Breast epithelium (tissue), 4 donors: ENCODE measurements around the gene C1QTNF6. TPM values are rescaled to one million over a fixed set of nuclear protein-coding genes. Genes with fewer than 3 reads are reported as not detected.
A peak's percentile ranks its signal among the peaks of the same experiment; 100 is the strongest.

Experiments
- DNase-seq, 2 donors: peaks; one replicate each; pipeline ENCODE4 v3.0.0-alpha.2; 2019; ENCODE audit warnings: low spot score in 2 of 2
- H3K27ac ChIP-seq, 2 donors: fragments of 200-600 bp; sonication (generic) in 1 of 2; one replicate each; pipeline ENCODE4 v1.5.1; 2016 to 2019; ENCODE audit warnings: mild to moderate bottlenecking in 1 of 2
- H3K27me3 ChIP-seq, 2 donors: fragments of 200-600 bp; sonication (generic) in 1 of 2; one replicate each; pipeline versions ENCODE4 v1.5.1 to v1.6.0; 2017 to 2019; ENCODE audit warnings: control low read depth in 1 of 2, mild to moderate bottlenecking in 1 of 2
- H3K36me3 ChIP-seq: fragments of 200-600 bp; one replicate; pipeline ENCODE4 v1.5.1; 2019
- H3K4me1 ChIP-seq, 2 donors: fragments of 200-600 bp; sonication (generic); one replicate each; pipeline ENCODE4 v1.5.1; 2016 to 2019; ENCODE audit warnings: control low read depth in 1 of 2
- H3K4me3 ChIP-seq, 3 donors: fragments of 200-600 bp; sonication (generic); 1 replicate in 2 of 3; 2 replicates in 1 of 3; pipeline ENCODE4 v1.5.1; 2016 to 2019; ENCODE audit warnings: mild to moderate bottlenecking in 3 of 3, moderate library complexity in 2 of 3
- H3K9me3 ChIP-seq, 2 donors: fragments of 200-600 bp; sonication (generic) in 1 of 2; one replicate each; pipeline ENCODE4 v1.5.1; 2016 to 2019; ENCODE audit warnings: control low read depth in 1 of 2
- CTCF ChIP-seq, 3 donors: fragments of 450-650 bp; IDR thresholded peaks; one replicate each; pipeline ENCODE4 v1.5.1; 2016 to 2017; ENCODE audit warnings: antibody characterized with exemption in 3 of 3, mild to moderate bottlenecking in 3 of 3, moderate library complexity in 3 of 3
- POLR2A ChIP-seq: fragments of 450-650 bp; IDR thresholded peaks from one replicate; pipeline ENCODE4 v1.6.1; 2016; ENCODE audit warnings: antibody characterized with exemption, mild to moderate bottlenecking, moderate library complexity
- POLR2AphosphoS5 ChIP-seq, 3 donors: sonication (generic); formaldehyde crosslinking; IDR thresholded peaks; one replicate each; pipeline ENCODE4 v1.6.1; 2017; ENCODE audit warnings: antibody characterized with exemption in 3 of 3
- intact Hi-C: fragments of 100-400 bp; cut with DNase I; formaldehyde crosslinking; loops from one replicate; pipeline ENCODE4 v1.15.1; 2023; ENCODE audit warnings: low total_unique reads
- total RNA-seq, 3 donors: library from RNA; depleted of rRNA; stranded (reverse); fragments of >200 nt; gene quantifications; one replicate each; pipeline ENCODE4 v1.1.0, GENCODE V29; 2016

Gene C1QTNF6
- total RNA-seq, 3 donors from 2014 or later, result 2.2 to 3.6 (median 3.5) TPM

GRCh38 chr22:37232140-37232998 is 44.3 kb upstream of the C1QTNF6 start:
- no peaks in the 10 kb centered on the region for H3K36me3 ChIP-seq
- H3K4me3 ChIP-seq, result no peak overlapping the region
- TF ChIP-seq POLR2A (no peak), POLR2AphosphoS5 (IDR thresholded peaks at IDR 0.05) (no peak), CTCF (IDR thresholded peaks at IDR 0.05) (no peak)
- intact Hi-C loops, result no loop called here
- no peaks in the 10 kb centered on the region for H3K9me3 ChIP-seq
- H3K27ac ChIP-seq, result no peak overlapping the region
- H3K4me1 ChIP-seq, result no peaks in the 10 kb centered on the region
- H3K27me3 ChIP-seq, result no peaks in the 10 kb centered on the region
- no peak for DNase-seq

- Histone ChIP-seq H3K27ac (no peak overlapping the region), H3K27me3 (no peaks in the 10 kb centered on the region), H3K9me3 (no peaks in the 10 kb centered on the region), H3K4me3 (no peak overlapping the region), H3K4me1 (no peaks in the 10 kb centered on the region), H3K36me3 (no peaks in the 10 kb centered on the region)
- no peak for DNase-seq
- intact Hi-C loops, result no loop called here
- TF ChIP-seq POLR2AphosphoS5 (IDR thresholded peaks at IDR 0.05) (no peak), POLR2A (no peak), CTCF (IDR thresholded peaks at IDR 0.05) (no peak)
These were observed 43.5 kb upstream of the C1QTNF6 start for GRCh38 chr22:37231406-37232139.

GRCh38 chr22:37230673-37231405 is 42.8 kb upstream of the C1QTNF6 start:
- intact Hi-C loops, result no loop called here
- Histone ChIP-seq H3K4me3 (no peak overlapping the region), H3K27me3 (no peaks in the 10 kb centered on the region), H3K27ac (no peak overlapping the region), H3K4me1 (no peaks in the 10 kb centered on the region), H3K36me3 (no peaks in the 10 kb centered on the region), H3K9me3 (no peaks in the 10 kb centered on the region)
- TF ChIP-seq POLR2A (no peak), CTCF (IDR thresholded peaks at IDR 0.05) (no peak)
- DNase-seq, result no peak

GRCh38 chr22:37229805-37230672 is 42.0 kb upstream of the C1QTNF6 start:
- no peak for DNase-seq
- no peak for TF ChIP-seq CTCF (IDR thresholded peaks at IDR 0.05)
- H3K36me3 ChIP-seq, result no peaks in the 10 kb centered on the region

More at GRCh38 chr22:37229805-37230672, 42.0 kb upstream of the C1QTNF6 start:
- peak overlapping the region in 1 of 2 donors; percentile 52 for H3K27ac ChIP-seq
- H3K27me3 ChIP-seq, result no peaks in the 10 kb centered on the region
- intact Hi-C loops, result no loop called here
- no peak overlapping the region for H3K4me3 ChIP-seq
- H3K4me1 ChIP-seq, result no peaks in the 10 kb centered on the region
- H3K9me3 ChIP-seq, result no peaks in the 10 kb centered on the region
